ENCODE data around the gene L2HGDH. TPM values are rescaled to one million over a fixed set of nuclear protein-coding genes. Genes with fewer than 3 reads are reported as not detected.

The L2HGDH gene
- total and polyA plus RNA-seq, 9 of the 15 experiments (the other 6 are each of a cell fraction or from before 2014, with no cell fraction given), result 1.7 to 16.1 (median 10.5) TPM

GRCh38 chr14:50230701-50231474 lies 81.1 kb downstream of the L2HGDH start (continued):
- no peak for TF ChIP-seq TCF3 (CRISPR knock-in tag; IDR thresholded peaks at IDR 0.05)
- TF ChIP-seq CBFA2T3 (IDR thresholded peaks at IDR 0.05), result no peak
- TF ChIP-seq CEBPG (CRISPR knock-in tag; IDR thresholded peaks at IDR 0.05), result peak; percentile 72
- peak; percentile 57 to 66; a peak in 3 of 4 replicates for TF ChIP-seq CEBPG (tag; conservative IDR thresholded peaks at IDR 0.05 in 1 of 2, IDR thresholded peaks at IDR 0.05 in 1 of 2)
- TF ChIP-seq ZBTB11 (CRISPR knock-in tag; IDR thresholded peaks at IDR 0.05), result peak in 1 of 3 experiments; percentile 13; a peak in 1 of 6 replicates
- TF ChIP-seq ARID4B (CRISPR knock-in tag; IDR thresholded peaks at IDR 0.05), result no peak
- no peak for TF ChIP-seq U2AF2 (optimal IDR thresholded peaks at IDR 0.05; ENCODE audit: low read depth, low read length)
- TF ChIP-seq PHF21A (IDR thresholded peaks at IDR 0.05; ENCODE audit: borderline replicate concordance, low read depth), result no peak
- no peak for TF ChIP-seq ZFX (CRISPR knock-in tag; IDR thresholded peaks at IDR 0.05)
- TF ChIP-seq CREM (IDR thresholded peaks at IDR 0.05; ENCODE audit: low read depth), result peak; percentile 4; the same call in 1 of the 2 replicates
- TF ChIP-seq ZBTB26 (CRISPR knock-in tag; IDR thresholded peaks at IDR 0.05), result no peak
- no peak for TF ChIP-seq ATF4 (CRISPR knock-in tag; IDR thresholded peaks at IDR 0.05)
- no peak for TF ChIP-seq ZNF23 (CRISPR knock-in tag; IDR thresholded peaks at IDR 0.05)
- TF ChIP-seq XRCC5 (IDR thresholded peaks at IDR 0.05; ENCODE audit: low read depth, low read length), result no peak
- no peak for TF ChIP-seq ZNF695 (CRISPR knock-in tag; IDR thresholded peaks at IDR 0.05)
